Measurements from ENCODE around the gene HMBS.

GRCh38 chr11:119118946-119119345 is 34.3 kb downstream of the HMBS start:
- no peak for TF ChIP-seq POLR2A (IDR thresholded peaks at IDR 0.05)
- TF ChIP-seq, protein P1, sequence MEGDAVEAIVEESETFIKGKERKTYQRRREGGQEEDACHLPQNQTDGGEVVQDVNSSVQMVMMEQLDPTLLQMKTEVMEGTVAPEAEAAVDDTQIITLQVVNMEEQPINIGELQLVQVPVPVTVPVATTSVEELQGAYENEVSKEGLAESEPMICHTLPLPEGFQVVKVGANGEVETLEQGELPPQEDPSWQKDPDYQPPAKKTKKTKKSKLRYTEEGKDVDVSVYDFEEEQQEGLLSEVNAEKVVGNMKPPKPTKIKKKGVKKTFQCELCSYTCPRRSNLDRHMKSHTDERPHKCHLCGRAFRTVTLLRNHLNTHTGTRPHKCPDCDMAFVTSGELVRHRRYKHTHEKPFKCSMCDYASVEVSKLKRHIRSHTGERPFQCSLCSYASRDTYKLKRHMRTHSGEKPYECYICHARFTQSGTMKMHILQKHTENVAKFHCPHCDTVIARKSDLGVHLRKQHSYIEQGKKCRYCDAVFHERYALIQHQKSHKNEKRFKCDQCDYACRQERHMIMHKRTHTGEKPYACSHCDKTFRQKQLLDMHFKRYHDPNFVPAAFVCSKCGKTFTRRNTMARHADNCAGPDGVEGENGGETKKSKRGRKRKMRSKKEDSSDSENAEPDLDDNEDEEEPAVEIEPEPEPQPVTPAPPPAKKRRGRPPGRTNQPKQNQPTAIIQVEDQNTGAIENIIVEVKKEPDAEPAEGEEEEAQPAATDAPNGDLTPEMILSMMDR (IDR thresholded peaks at IDR 0.05): no peak
